Measurements from ENCODE around the gene REXO5. TPM values are rescaled to one million over a fixed set of nuclear protein-coding genes. Genes with fewer than 3 reads are reported as not detected.

The REXO5 gene
- total RNA-seq, 1 donor from 2014 or later: 5.2 TPM

DNA sequence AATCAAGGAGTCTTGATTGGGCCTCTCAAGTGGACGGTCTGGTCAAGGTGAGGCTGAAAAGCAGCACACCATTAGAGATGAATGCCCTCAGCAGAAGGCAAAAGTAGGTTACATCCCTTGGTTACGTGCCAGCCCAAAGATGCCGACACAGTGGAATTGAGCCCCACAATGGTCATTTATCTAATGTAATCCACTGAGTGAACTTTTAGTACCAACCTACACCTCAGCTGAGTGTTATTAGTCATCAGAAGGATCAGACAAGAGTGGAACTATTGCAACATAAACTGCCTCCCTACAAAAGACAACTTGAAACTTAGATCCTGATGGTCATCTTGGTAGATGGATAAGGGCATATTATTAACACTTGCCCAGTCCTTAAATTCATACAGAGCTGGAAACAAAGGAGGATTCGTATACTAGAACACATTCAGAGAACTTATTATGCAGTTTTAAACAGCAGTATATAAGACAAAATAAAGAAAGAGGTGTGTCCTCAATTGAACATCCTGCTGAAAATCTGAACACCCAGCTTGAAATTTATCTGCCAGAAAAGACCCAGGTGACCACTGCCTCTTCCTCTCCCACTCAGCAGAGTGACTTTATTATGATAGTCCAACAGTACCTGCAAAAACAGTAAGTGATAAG, 91.0 kb downstream of the REXO5 start:
- Histone ChIP-seq H3K4me1 (ENCODE audit: control insufficient read depth in 3 of 3, insufficient read depth in 3 of 3, low read length in 3 of 3) (peaks cover 21 to 43% (median 27%) of the 10 kb centered on the region in 3 donors), H3K9me3 (ENCODE audit: control insufficient read depth in 3 of 3, low read length in 3 of 3) (no peaks in the 10 kb centered on the region), H3K36me3 (ENCODE audit: control insufficient read depth in 3 of 3, insufficient read depth in 3 of 3, low read length in 3 of 3) (peaks cover 0 to 18% (median 3%) of the 10 kb centered on the region in 3 donors), H3K27me3 (ENCODE audit: control insufficient read depth in 3 of 3, insufficient read depth in 3 of 3, low read length in 3 of 3) (no peaks in the 10 kb centered on the region), H3K4me3 (ENCODE audit: low read length in 3 of 3) (peak overlapping the region in 1 of 3 donors; percentile 3), H3K27ac (ENCODE audit: low read depth, low read length) (no peak overlapping the region), H3K9ac (ENCODE audit: low read depth in 1 of 3, low read length in 3 of 3) (no peak overlapping the region)

- no peaks in the 10 kb centered on the region for H3K9me3 ChIP-seq (ENCODE audit: control insufficient read depth in 3 of 3, low read length in 3 of 3)
- H3K36me3 ChIP-seq (ENCODE audit: control insufficient read depth in 3 of 3, insufficient read depth in 3 of 3, low read length in 3 of 3): peaks cover 0 to 19% (median 3%) of the 10 kb centered on the region in 3 donors
- no peak overlapping the region for H3K9ac ChIP-seq (ENCODE audit: low read depth in 1 of 3, low read length in 3 of 3)
- H3K27me3 ChIP-seq (ENCODE audit: control insufficient read depth in 3 of 3, insufficient read depth in 3 of 3, low read length in 3 of 3): no peaks in the 10 kb centered on the region
- H3K4me3 ChIP-seq (ENCODE audit: low read length in 3 of 3): peak overlapping the region in 2 of 3 donors; percentile 3 to 25
- H3K4me1 ChIP-seq (ENCODE audit: control insufficient read depth in 3 of 3, insufficient read depth in 3 of 3, low read length in 3 of 3): peaks cover 26 to 48% (median 29%) of the 10 kb centered on the region in 3 donors
- peak overlapping the region; percentile 98 for H3K27ac ChIP-seq (ENCODE audit: low read depth, low read length)
These were observed 91.6 kb downstream of the REXO5 start for GRCh38 chr16:20897922-20898321.

DNA sequence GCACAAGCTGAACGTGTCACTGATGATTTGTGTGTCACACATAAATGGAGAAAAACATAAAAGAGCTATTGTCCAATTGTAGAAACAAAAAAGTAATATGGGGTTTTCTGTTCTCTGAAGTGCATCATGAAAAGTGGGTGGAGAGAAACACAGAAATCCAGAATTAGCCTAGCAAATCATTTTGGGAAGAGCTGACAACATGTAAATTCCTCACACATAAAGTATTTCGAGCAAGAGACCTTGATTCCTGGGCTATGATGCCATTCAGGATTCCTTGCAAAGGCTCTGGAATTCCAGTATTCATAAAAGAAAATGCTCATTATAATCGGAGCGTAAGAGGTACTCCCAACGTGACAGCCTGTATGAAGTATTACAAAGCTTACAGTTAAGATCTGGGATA, 92.7 kb downstream of the REXO5 start:
- Histone ChIP-seq H3K4me1 (ENCODE audit: control insufficient read depth in 3 of 3, insufficient read depth in 3 of 3, low read length in 3 of 3) (peaks cover 30 to 58% (median 33%) of the 10 kb centered on the region in 3 donors), H3K27ac (ENCODE audit: low read depth, low read length) (peak overlapping the region; percentile 98), H3K9me3 (ENCODE audit: control insufficient read depth in 3 of 3, low read length in 3 of 3) (no peaks in the 10 kb centered on the region)

More for the DNA sequence above, 92.7 kb downstream of the REXO5 start:
- Histone ChIP-seq H3K27me3 (ENCODE audit: control insufficient read depth in 3 of 3, insufficient read depth in 3 of 3, low read length in 3 of 3) (no peaks in the 10 kb centered on the region), H3K36me3 (ENCODE audit: control insufficient read depth in 3 of 3, insufficient read depth in 3 of 3, low read length in 3 of 3) (peaks cover 0 to 16% (median 3%) of the 10 kb centered on the region in 3 donors), H3K9ac (ENCODE audit: low read depth in 1 of 3, low read length in 3 of 3) (peak overlapping the region; percentile 82 to 90 (median 85)), H3K4me3 (ENCODE audit: low read length in 3 of 3) (peak overlapping the region; percentile 85 to 92 (median 87))

Small RNA genes lying within 50 kb of the gene (small RNA-seq; reads per million reads assigned to genes)
- gene RF00618 (not detected), gene RNU6-944P (not detected)

Other genes with a start within 250 kb of the REXO5 start
- 0.52 TPM for gene ACSM2B, start 230.2 kb upstream of the REXO5 start, total RNA-seq
- not detected for gene ACSM1, start 108.8 kb upstream of the REXO5 start, total RNA-seq
- 29.2 TPM for gene THUMPD1, start 64.7 kb upstream of the REXO5 start, total RNA-seq
- gene ACSM3, start 42.5 kb upstream of the REXO5 start, total RNA-seq: 2.6 TPM
- 11.5 TPM for gene ERI2, start 55 bp upstream of the REXO5 start, total RNA-seq
- gene DCUN1D3, start 93.8 kb downstream of the REXO5 start, total RNA-seq: 10.4 TPM
- 23.5 TPM for gene LYRM1, start 94.2 kb downstream of the REXO5 start, total RNA-seq

Measured in skeletal muscle tissue (tissue), 5 donors.